ENCODE data around the gene ANO10.

The ANO10 gene

DNA sequence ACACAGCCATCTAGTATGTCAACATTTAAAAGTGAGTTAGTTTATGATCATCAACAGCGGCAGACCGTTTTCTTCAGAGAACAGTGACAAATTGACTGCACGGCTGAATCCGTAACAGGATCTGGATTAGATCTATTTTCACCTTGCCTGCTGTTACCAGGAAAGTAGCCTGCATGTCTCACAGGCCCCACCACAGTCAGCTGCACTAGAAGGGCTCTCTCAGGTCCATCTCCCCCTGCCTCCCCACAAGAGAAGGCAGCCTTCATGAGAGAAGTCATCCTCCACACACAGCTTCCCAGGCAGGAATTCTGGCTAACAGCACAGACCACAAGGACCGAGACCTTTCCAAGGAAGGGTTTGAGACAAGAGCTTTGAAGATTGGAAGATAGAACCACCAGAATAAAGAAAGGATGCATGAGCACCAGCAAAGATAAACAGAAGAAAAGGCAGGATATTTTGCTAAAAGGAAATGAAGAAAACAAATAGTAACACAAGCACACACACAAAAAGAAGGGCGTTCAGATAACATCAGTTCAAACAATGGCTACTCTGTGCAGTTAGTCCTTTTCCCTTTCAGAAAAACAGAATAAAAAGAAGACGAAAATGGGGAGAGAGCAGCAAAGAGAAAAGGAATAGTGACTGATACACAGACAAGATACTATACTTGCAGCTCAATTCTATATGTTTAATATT lies 208.0 kb downstream of the ANO10 start:
- no peak for FAIRE-seq
- TF ChIP-seq TAF1 (IDR thresholded peaks at IDR 0.05; ENCODE audit: borderline replicate concordance, low read depth, low read length) (no peak), POLR2AphosphoS5 (IDR thresholded peaks at IDR 0.05; ENCODE audit: low read depth, low read length) (no peak), POLR2A (IDR thresholded peaks at IDR 0.05; ENCODE audit: low read depth, low read length) (no peak)
- DNase-seq (ENCODE audit: insufficient read length) = no peak

DNA sequence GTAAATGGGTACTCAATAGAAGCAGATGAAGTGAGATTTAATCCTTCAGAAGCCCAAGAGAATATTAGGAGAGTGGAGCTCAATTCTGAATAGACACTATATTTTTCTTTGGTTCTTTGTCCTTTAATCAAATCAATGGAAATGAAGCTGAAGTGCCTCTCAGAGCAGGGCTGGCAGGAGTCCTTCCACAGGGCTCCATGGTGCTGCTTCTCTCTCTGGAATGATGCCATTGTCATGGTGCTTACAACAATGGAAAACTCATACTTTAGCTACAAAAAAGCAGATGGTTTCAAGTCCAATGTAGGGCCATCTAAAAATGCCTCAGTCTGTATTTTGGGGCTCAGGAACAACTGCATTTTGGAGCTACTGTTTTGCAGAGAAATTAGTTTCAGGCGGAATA lies 210.4 kb downstream of the ANO10 start:
- no peak for TF ChIP-seq POLR2A (IDR thresholded peaks at IDR 0.05; ENCODE audit: low read depth, low read length)
- TF ChIP-seq TAF1 (IDR thresholded peaks at IDR 0.05; ENCODE audit: borderline replicate concordance, low read depth, low read length) = no peak
- TF ChIP-seq POLR2AphosphoS5 (IDR thresholded peaks at IDR 0.05; ENCODE audit: low read depth, low read length) = no peak
- FAIRE-seq (no peak), DNase-seq (ENCODE audit: insufficient read length) (no peak)

DNA sequence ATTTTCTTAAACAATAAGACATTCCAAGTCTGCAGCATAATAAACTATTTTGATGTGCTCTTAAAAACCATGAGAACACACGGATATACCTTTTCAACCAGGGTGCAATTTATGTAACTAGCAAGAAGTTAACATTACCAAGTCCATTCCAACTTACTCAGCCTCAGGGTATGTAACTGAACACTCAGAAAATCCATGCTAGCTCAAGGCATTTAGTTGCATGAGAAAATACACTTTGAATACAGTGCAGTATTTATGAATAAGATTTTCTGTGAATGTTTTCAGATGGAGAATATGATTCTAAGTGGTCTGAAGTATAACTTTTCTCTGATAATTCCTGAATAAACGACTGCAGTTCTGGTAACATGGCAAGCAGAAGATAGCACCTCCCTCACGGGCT lies 211.2 kb downstream of the ANO10 start:
- FAIRE-seq = no peak
- no peak for DNase-seq (ENCODE audit: insufficient read length)
- TF ChIP-seq POLR2A (IDR thresholded peaks at IDR 0.05; ENCODE audit: low read depth, low read length) (no peak), POLR2AphosphoS5 (IDR thresholded peaks at IDR 0.05; ENCODE audit: low read depth, low read length) (no peak)

- DNase-seq (ENCODE audit: insufficient read length) (no peak), FAIRE-seq (no peak)
- no peak for TF ChIP-seq TAF1 (IDR thresholded peaks at IDR 0.05; ENCODE audit: borderline replicate concordance, low read depth, low read length)
- no peak for TF ChIP-seq POLR2A (IDR thresholded peaks at IDR 0.05; ENCODE audit: low read depth, low read length)
- no peak for TF ChIP-seq POLR2AphosphoS5 (IDR thresholded peaks at IDR 0.05; ENCODE audit: low read depth, low read length)
Measured at GRCh38 chr3:43409506-43409905, 212.3 kb downstream of the ANO10 start.

- TF ChIP-seq TAF1 (IDR thresholded peaks at IDR 0.05; ENCODE audit: borderline replicate concordance, low read depth, low read length) (no peak), POLR2AphosphoS5 (IDR thresholded peaks at IDR 0.05; ENCODE audit: low read depth, low read length) (no peak), POLR2A (IDR thresholded peaks at IDR 0.05; ENCODE audit: low read depth, low read length) (no peak)
- FAIRE-seq = no peak
- no peak for DNase-seq (ENCODE audit: insufficient read length)
Measured at GRCh38 chr3:43406643-43407023, 215.2 kb downstream of the ANO10 start.

DNA sequence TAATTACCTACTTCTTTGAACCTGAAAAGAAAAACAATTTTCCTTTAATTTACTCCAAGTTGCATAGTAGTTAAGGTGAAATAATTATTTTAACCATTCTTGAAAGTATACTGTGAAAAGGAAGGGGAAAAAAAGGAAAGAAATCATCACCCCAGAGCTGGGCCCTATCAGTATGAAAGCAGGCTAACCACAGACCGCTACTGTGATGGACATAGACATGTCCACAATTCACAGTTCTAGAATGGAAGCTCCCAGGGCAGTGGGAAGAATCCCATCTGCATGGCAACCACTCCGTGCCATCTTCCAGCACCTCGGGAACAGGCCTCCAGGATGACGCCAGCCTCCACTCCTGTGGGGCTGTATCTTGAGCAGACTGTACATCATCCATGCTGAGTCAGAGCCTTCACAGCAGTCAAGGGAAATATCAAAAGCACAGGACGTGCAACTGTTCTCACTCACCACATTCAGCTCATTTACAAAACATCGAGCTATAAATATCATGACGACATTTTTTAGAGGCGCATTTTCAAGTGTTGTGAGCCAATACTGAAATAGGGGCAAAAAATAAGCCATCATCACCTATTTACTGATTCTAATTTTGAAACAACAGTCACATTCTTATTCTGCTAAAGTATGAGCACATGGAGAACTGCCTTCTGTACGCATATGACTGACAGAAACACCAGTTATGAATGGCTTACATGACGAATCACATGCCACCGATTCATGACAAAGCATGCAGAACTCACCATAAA lies 215.7 kb downstream of the ANO10 start:
- TF ChIP-seq POLR2A (IDR thresholded peaks at IDR 0.05; ENCODE audit: low read depth, low read length) = no peak
- no peak for TF ChIP-seq POLR2AphosphoS5 (IDR thresholded peaks at IDR 0.05; ENCODE audit: low read depth, low read length)
- no peak for TF ChIP-seq TAF1 (IDR thresholded peaks at IDR 0.05; ENCODE audit: borderline replicate concordance, low read depth, low read length)
- DNase-seq (ENCODE audit: insufficient read length) (no peak), FAIRE-seq (no peak)

DNA sequence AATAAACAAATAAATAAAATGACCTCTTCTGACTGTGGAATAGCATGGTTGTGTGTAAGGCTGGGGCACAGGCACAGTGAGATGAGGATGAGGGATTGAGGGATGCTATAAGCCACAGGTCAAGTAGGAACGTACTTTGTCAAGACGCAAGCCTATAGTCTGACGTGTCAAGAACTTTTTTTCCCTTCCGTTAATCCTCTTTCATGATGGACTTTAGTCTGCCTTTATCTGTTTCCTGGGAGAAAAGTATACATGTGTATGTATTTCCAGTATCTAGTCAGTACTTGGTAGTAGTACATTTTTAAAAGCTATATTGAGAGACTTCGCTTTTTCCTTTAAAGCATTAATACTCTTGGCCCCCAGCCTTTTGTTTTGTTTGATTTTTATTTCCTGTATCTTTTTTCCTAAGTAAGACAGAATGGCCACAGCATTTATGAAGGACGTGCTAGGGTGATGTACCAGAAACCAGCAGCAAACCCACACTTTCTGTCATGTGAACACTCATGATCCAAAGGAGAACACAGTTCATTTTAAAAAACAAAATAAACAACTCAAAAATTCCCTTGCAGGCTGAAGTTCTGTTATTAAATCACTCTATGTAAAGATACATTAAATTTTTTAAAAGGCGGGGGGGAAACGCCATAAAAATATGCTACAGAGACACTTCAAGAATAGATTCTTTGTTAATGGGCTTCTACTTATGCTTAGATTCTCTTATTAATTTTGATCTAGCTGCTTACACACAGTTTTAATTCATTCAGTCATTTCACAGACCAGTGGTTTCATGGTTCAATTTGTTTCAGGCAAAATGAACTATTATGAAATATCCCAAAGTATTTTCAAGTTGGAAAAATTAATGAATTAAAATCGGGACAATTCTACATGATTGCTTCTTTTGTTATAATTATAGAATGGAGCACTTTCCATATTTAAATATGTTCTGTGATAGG lies 220.8 kb downstream of the ANO10 start:
- TF ChIP-seq TAF1 (IDR thresholded peaks at IDR 0.05; ENCODE audit: borderline replicate concordance, low read depth, low read length) = no peak
- no peak for TF ChIP-seq POLR2A (IDR thresholded peaks at IDR 0.05; ENCODE audit: low read depth, low read length)
- no peak for TF ChIP-seq POLR2AphosphoS5 (IDR thresholded peaks at IDR 0.05; ENCODE audit: low read depth, low read length)
- no peak for FAIRE-seq
- DNase-seq (ENCODE audit: insufficient read length) = no peak

GRCh38 chr3:43400167-43400566 lies 221.6 kb downstream of the ANO10 start:
- TF ChIP-seq POLR2AphosphoS5 (IDR thresholded peaks at IDR 0.05; ENCODE audit: low read depth, low read length) (no peak), TAF1 (IDR thresholded peaks at IDR 0.05; ENCODE audit: borderline replicate concordance, low read depth, low read length) (no peak), POLR2A (IDR thresholded peaks at IDR 0.05; ENCODE audit: low read depth, low read length) (no peak)
- FAIRE-seq = no peak
- no peak for DNase-seq (ENCODE audit: insufficient read length)

DNA sequence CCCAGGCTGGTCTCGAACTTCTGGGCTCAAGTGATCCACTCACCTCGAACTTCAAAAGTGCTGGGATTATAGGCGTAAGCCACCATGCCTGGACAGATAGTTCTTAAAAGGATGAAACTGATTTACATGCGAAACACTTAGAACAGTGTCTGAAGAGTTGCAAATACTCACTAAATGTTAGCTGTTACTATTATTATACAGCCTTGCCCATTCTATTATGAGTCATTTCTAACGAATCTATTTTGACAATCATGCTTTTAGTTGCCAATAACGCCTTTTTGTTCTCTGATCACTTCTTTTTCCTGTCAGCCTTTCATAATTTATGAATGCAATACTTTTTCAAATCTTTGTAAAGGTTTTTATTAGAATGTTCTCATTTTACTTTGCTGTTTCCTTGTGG lies 222.8 kb downstream of the ANO10 start:
- peak; percentile 57 for FAIRE-seq
- DNase-seq (ENCODE audit: insufficient read length) = no peak
- TF ChIP-seq POLR2A (IDR thresholded peaks at IDR 0.05; ENCODE audit: low read depth, low read length) = no peak
- TF ChIP-seq TAF1 (IDR thresholded peaks at IDR 0.05; ENCODE audit: borderline replicate concordance, low read depth, low read length) = no peak
- no peak for TF ChIP-seq POLR2AphosphoS5 (IDR thresholded peaks at IDR 0.05; ENCODE audit: low read depth, low read length)

GRCh38 chr3:43394041-43394554 lies 227.7 kb downstream of the ANO10 start:
- DNase-seq (ENCODE audit: insufficient read length) = no peak
- TF ChIP-seq POLR2A (IDR thresholded peaks at IDR 0.05; ENCODE audit: low read depth, low read length) = no peak
- no peak for TF ChIP-seq TAF1 (IDR thresholded peaks at IDR 0.05; ENCODE audit: borderline replicate concordance, low read depth, low read length)
- TF ChIP-seq POLR2AphosphoS5 (IDR thresholded peaks at IDR 0.05; ENCODE audit: low read depth, low read length) = no peak
- FAIRE-seq = no peak

DNA sequence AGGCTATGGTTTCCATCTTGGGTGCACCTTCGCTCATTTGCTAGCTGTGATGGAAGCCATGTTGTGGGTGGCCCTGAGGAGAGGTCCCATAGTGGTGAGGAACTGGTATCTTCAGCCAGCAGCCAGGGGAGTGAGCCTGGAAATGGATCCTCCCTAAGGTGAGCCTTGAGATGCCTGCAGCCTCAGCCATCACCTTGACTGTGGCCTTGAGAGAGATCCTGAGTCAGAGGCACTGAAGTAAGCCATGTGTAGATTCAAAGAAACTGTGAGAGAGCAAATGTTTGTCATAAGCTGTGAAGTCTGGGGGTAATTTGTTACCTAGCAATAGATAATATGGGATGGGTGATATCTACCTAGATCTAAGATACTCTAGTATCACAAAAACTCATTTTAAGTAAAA lies 230.2 kb downstream of the ANO10 start:
- TF ChIP-seq POLR2AphosphoS5 (IDR thresholded peaks at IDR 0.05; ENCODE audit: low read depth, low read length) (no peak), TAF1 (IDR thresholded peaks at IDR 0.05; ENCODE audit: borderline replicate concordance, low read depth, low read length) (no peak), POLR2A (IDR thresholded peaks at IDR 0.05; ENCODE audit: low read depth, low read length) (no peak)
- DNase-seq (ENCODE audit: insufficient read length) (no peak), FAIRE-seq (peak; percentile 27)
